Coronary artery (tissue), 2 donors: Measurements from ENCODE around the gene PLCG1.

ENCODE experiments used
- DNase-seq: peaks from one replicate; pipeline ENCODE4 v3.0.0-alpha.2; 2017; ENCODE audit warnings: low spot score
- H3K27ac ChIP-seq, 2 donors: fragments of 200-600 bp; sonication (generic); one replicate each; pipeline ENCODE4 v1.5.1; 2016 to 2019
- H3K4me3 ChIP-seq: fragments of 200-600 bp; sonication (generic); 2 replicates; pipeline ENCODE4 v1.5.1; 2016; ENCODE audit warnings: mild to moderate bottlenecking, moderate library complexity
- TF ChIP-seq, protein P1 (sequence below): fragments of 200-600 bp; sonication (generic); IDR thresholded peaks from one replicate; pipeline ENCODE4 v1.5.1; 2019; ENCODE audit warnings: antibody characterized with exemption

The PLCG1 gene

DNA sequence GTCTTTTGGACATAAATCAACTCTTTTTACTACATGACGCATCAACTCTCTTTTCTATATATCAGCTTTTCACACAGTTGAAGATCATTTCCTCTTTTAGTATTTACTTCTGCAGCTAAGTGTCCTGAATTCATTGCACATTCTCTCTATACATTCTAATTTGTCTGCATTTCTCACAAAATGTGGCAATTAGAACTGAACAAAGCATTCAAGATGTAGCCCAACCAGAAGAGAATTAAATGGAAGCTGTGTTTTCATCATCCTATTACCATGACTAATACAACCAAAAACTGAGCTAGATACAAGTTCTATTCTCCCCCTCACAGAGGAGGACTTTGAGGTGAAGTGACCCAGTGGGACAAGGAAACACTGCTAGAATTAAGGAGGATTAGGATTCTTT, 86.9 kb downstream of the PLCG1 start:
- Histone ChIP-seq H3K27ac (no peak overlapping the region), H3K4me3 (no peak overlapping the region)
- no peak for DNase-seq
- TF ChIP-seq, protein P1, sequence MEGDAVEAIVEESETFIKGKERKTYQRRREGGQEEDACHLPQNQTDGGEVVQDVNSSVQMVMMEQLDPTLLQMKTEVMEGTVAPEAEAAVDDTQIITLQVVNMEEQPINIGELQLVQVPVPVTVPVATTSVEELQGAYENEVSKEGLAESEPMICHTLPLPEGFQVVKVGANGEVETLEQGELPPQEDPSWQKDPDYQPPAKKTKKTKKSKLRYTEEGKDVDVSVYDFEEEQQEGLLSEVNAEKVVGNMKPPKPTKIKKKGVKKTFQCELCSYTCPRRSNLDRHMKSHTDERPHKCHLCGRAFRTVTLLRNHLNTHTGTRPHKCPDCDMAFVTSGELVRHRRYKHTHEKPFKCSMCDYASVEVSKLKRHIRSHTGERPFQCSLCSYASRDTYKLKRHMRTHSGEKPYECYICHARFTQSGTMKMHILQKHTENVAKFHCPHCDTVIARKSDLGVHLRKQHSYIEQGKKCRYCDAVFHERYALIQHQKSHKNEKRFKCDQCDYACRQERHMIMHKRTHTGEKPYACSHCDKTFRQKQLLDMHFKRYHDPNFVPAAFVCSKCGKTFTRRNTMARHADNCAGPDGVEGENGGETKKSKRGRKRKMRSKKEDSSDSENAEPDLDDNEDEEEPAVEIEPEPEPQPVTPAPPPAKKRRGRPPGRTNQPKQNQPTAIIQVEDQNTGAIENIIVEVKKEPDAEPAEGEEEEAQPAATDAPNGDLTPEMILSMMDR: no peak

DNA sequence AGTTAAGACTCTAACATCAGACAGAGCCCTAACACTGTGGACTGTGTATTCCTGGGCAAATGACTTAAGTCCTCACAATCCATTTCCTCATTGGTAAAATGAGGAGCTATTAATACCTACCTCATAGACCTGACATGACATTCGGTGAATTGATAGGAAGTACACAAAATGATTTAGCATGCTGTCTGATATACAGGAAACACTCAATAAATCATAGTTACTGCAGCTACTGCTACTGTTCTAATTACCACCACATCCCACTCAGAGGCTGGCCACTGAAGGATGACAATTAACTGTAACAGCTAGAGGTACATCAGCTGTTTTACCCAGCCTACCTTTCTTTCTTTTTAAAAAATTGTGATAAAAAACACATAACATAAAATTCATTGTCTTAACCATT, 87.7 kb downstream of the PLCG1 start:
- no peak for DNase-seq

DNA sequence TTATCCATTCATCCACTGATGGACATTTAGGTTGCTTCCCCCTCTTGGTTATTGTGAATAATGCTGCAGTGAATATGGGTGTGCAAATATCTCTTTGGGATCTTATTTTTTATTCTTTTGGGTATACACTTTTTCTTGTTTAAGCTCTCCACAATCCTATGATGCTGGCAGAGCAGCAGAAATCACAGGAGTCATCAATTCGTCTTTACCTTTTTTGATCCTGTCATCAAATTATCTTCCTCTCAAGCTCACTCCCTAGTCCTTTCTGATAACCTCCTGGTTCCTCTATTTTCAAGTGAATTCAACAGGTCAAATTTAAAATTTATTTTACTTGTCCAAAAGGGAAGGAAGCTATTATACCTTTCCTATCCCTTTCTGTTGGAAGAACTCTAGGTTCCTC, 89.1 kb downstream of the PLCG1 start:
- TF ChIP-seq, protein P1: no peak
- DNase-seq: no peak
- H3K27ac ChIP-seq: no peak overlapping the region
- no peak overlapping the region for H3K4me3 ChIP-seq

More for the DNA sequence above, 87.7 kb downstream of the PLCG1 start:
- TF ChIP-seq, protein P1: no peak
- Histone ChIP-seq H3K27ac (no peak overlapping the region), H3K4me3 (no peak overlapping the region)
